CD4-positive, alpha-beta T cell treated with Interleukin-15 for 1 hour (primary cell): ENCODE data around the gene CD22.
"Not testable (repeated sequence)": the region's sequence is repeated elsewhere in the genome, so short reads cannot be mapped to it uniquely, and the experiment has no call there.

Experiments
- DNase-seq: peaks from one replicate; pipeline ENCODE4 v3.0.0-alpha.2; 2020

The CD22 gene

GRCh38 chr19:35345671-35346111, 16.7 kb downstream of the CD22 start:
- DNase-seq: no peak

GRCh38 chr19:35346193-35347052, 17.4 kb downstream of the CD22 start:
- DNase-seq: peak; percentile 85

- DNase-seq: peak; percentile 73
Observed at GRCh38 chr19:35347171-35347929, 18.4 kb downstream of the CD22 start, which contains the start of gene FFAR1. FFAR1 (plus strand) TSS chr19:35347902; CDS start chr19:35351552, 3,650 bp downstream.

GRCh38 chr19:35347930-35348298, 18.9 kb downstream of the CD22 start:
- no peak for DNase-seq

- DNase-seq: no peak
Observed at GRCh38 chr19:35348911-35349611, 20.1 kb downstream of the CD22 start.

- DNase-seq: no peak
Observed at GRCh38 chr19:35349614-35350521, 20.9 kb downstream of the CD22 start.

GRCh38 chr19:35350591-35350990, 21.6 kb downstream of the CD22 start:
- no peak for DNase-seq

- no peak for DNase-seq
Observed at GRCh38 chr19:35351411-35352176, 22.6 kb downstream of the CD22 start.

- DNase-seq: no peak
Observed at GRCh38 chr19:35352177-35352447, 23.1 kb downstream of the CD22 start.

GRCh38 chr19:35352448-35353304, 23.7 kb downstream of the CD22 start:
- DNase-seq: peak; percentile 74

GRCh38 chr19:35353635-35354034, 24.6 kb downstream of the CD22 start:
- no peak for DNase-seq

- DNase-seq: no peak
Observed at GRCh38 chr19:35354898-35355297, 25.9 kb downstream of the CD22 start.

- DNase-seq: no peak
Observed at GRCh38 chr19:35355791-35356460, 26.9 kb downstream of the CD22 start.

- peak; percentile 70 for DNase-seq
Observed at GRCh38 chr19:35357867-35358573, 29.0 kb downstream of the CD22 start, which contains the start of gene FFAR3. FFAR3 (plus strand) TSS chr19:35358460; CDS start chr19:35358891, 431 bp downstream.

GRCh38 chr19:35358834-35359233, 29.8 kb downstream of the CD22 start:
- not testable (repeated sequence) for DNase-seq

GRCh38 chr19:35359395-35359794, 30.4 kb downstream of the CD22 start:
- DNase-seq: not testable (repeated sequence)

- DNase-seq: not testable (repeated sequence)
Observed at GRCh38 chr19:35360081-35360480, 31.1 kb downstream of the CD22 start.

- DNase-seq: no peak
Observed at GRCh38 chr19:35360880-35361420, 32.0 kb downstream of the CD22 start.
